Fibroblast of skin of left biceps (primary cell): Measurements from ENCODE around the gene CACNA1I.
A peak's percentile ranks its signal among the peaks of the same experiment; 100 is the strongest.

Experiments
- DNase-seq, 2 experiments: peaks; one replicate each; pipeline ENCODE4 v3.0.0-alpha.2; 2013; ENCODE audit warnings: low read depth in 2 of 2

The CACNA1I gene

DNA sequence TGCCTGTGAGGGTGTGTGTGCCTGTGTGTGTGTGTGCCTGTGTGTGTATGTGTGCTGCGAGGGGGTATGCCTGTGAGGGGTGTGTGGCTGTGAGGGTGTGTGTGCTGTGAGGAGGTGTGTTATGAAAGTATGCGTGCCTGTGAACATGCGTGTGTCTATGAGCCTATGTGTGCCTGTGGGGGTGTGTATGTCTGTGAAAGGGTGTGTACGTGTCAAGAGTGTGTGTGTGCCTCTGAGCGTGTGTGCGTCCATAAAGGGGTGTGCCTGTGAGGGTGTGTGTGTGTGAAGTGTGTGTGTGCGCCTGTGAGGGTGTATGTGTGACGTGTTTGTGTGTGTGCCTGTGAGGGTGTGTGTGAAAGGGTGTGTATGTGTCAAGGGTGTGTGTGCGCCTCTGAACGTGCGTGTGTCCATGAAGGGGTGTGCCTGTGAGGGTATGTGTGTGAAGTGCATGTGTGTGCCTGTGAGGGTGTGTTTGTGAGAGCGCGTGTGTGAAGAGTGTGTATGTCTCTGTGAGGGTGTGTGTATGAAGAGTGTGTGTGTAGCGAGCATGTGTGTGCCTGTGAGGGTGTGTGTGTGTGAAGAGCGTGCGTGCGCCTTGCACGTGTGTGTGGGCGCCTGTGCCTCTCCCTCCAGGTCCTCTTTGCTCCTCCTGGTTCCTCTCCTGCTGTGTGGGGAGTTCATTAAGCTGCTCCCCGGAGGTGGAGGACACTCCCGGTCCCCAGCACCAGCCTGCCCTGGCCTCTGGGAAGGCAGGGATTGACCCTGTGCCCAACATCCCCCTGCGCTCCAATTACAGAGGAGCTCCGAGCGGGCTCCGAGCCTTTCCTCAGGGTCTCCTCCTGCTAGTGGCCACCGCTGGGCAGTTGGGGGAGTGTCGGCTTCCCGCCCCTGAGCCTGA lies 53.3 kb downstream of the CACNA1I start:
- no peak for DNase-seq

GRCh38 chr22:39624501-39624821 lies 53.9 kb downstream of the CACNA1I start:
- no peak for DNase-seq

DNA sequence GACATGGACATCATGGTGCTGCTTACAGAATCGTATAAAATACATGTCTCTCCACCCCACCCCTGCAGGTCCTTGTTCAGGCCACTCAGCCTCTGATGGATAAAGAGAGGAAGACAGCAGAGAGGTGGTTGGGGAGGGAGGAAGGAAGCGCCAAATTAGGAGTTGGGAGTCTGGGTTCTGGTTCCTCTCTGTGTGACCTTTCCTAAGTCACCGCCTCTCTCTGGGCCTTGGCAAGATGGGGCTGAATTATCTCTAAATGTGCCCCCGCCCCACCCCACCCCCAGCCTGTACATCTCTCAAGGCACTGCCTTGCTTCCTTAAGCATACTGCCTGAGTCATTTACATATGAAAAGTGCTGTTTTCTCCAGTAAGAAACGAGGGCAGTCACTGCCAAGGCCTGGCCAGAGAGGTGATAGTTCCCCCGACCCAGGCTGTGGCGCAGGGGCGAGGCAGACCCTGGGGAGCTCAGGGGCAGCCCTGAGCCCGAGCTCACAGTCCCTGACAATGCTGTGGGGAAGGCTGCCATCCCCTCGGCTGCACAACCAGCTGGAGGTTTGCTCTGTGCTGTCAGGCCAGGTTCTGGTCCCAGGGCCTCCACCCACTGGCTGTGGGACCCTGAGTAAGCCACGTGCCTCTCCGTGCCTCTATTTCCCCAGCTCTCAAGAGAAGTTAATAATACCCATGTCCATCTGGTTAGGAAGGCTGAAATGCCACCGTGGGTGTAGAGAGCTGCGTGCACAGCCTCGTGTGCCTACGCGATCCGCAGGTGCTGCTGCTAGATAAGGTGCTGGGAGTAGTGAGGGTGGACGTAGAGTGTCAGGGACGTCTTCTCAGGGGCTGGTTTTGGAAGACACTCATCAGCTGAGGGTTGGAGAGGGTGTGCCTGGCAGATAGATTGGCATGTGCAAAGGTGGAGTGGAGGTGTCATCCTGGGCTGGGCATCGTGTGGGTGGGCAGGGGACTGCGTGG lies 55.3 kb downstream of the CACNA1I start:
- no peak for DNase-seq

DNA sequence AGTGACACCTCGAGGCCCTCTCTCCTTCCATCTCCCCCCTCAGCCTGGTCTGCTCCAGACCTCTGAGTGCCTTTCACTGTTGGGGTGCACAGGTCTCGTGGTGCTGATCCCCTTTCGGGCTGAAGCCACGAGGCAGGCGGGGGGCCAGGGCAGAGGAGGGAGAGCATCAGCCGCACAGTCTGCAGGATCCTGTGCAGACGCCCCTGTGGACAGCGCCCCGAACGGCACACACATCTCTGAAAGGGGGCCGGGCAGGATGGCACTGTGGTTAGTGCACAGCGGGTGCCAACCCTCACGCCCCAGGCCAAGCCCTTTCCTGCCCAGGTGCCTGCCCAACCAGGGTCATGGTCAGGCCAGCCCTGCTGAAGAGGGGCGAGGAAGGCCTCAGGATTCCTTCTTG lies 56.7 kb downstream of the CACNA1I start:
- DNase-seq = no peak

GRCh38 chr22:39627865-39628562 lies 57.5 kb downstream of the CACNA1I start:
- no peak for DNase-seq

DNA sequence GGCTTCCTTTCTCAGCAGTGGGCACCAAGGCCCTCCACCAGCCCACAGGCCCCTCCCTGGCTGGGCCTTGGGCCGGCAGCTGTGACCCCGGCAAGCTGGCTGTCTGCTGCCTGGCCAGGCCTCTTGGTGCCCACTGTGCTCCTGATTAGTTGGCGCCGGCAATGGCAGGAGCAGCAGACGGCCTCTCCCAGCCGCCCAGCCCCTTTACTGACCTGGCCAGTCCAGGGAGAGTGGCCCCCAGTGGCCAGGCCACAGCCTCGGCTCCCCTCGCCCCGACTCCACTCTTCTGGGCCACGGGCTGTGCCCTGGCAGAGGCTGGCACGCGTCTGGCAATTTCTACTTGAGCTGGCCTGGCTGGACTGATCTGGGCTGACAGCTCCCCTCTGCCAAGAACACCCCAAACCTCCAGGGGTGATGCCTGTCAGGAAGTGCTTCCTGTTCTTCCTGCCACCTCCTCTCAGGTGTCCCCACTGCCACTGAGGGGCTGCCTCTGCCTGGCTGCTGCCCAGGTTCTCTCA lies 58.1 kb downstream of the CACNA1I start:
- no peak for DNase-seq

- no peak for DNase-seq
Measured at GRCh38 chr22:39629851-39630250, 59.3 kb downstream of the CACNA1I start.

- no peak for DNase-seq
Measured at GRCh38 chr22:39630721-39631120, 60.2 kb downstream of the CACNA1I start.

GRCh38 chr22:39631381-39632286 lies 61.1 kb downstream of the CACNA1I start:
- DNase-seq = no peak

DNA sequence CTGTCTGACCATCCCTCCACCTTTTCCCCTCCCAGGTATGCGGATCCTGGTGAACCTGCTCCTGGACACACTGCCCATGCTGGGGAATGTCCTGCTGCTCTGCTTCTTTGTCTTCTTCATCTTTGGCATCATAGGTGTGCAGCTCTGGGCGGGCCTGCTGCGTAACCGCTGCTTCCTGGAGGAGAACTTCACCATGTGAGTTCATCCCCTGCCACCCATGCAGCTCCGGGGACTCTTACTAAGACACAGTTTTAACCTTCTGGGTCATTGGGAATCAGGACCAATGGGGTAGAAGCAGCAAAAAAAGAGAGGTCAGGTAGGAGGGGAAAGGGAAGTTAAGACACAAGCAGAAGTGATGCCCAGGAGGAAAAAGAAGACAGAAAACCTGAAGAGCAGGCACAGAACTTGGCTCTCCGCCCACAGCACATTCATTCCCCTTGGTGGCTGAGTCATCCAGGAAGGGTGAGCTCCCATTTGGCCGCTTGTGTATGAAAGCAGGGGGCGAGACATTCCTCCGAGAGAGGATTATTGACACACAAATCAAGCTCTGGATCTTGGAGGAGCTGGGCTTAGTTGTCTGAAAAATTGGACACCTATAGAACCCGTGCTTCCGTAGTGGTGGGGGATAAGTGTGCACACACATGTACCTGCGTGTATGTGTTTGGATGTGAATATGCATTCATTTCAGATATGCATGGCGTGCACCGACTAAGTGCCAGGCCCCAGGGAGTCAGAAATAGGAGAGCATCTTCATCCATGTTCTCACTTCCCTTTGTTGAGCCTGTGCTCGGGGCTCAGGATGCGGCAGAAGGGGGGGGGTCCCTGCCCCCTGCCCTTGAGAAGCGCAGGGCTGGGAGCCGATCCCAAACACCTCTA lies 64.2 kb downstream of the CACNA1I start:
- peak; percentile 58 to 67 for DNase-seq

- DNase-seq = no peak
Measured at GRCh38 chr22:39635719-39636118, 65.2 kb downstream of the CACNA1I start.

DNA sequence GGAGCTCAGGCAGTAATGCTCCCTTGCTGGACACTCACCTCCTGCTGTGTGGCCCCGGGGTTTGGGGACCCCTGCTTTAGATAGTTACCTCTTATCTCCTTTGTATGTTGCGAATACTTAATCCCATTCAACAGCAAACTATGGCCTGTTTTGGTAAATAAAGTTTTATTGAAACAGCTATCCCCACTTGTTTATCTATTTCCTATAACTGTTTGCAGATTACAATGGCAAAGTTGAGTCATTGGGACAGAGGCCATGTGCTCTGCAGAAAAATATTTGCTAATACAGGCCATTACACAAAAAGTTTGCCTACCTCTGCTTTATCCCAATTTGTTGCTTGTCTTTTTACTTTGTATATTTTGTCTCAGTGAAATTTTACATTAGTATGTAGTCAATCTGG lies 68.4 kb downstream of the CACNA1I start:
- no peak for DNase-seq

GRCh38 chr22:39641660-39642310 lies 71.2 kb downstream of the CACNA1I start:
- DNase-seq = no peak

- no peak for DNase-seq
Measured at GRCh38 chr22:39643311-39644083, 72.9 kb downstream of the CACNA1I start.

- DNase-seq = no peak
Measured at GRCh38 chr22:39645532-39645931, 75.0 kb downstream of the CACNA1I start.

- no peak for DNase-seq
Measured at GRCh38 chr22:39646398-39647063, 76.0 kb downstream of the CACNA1I start.

DNA sequence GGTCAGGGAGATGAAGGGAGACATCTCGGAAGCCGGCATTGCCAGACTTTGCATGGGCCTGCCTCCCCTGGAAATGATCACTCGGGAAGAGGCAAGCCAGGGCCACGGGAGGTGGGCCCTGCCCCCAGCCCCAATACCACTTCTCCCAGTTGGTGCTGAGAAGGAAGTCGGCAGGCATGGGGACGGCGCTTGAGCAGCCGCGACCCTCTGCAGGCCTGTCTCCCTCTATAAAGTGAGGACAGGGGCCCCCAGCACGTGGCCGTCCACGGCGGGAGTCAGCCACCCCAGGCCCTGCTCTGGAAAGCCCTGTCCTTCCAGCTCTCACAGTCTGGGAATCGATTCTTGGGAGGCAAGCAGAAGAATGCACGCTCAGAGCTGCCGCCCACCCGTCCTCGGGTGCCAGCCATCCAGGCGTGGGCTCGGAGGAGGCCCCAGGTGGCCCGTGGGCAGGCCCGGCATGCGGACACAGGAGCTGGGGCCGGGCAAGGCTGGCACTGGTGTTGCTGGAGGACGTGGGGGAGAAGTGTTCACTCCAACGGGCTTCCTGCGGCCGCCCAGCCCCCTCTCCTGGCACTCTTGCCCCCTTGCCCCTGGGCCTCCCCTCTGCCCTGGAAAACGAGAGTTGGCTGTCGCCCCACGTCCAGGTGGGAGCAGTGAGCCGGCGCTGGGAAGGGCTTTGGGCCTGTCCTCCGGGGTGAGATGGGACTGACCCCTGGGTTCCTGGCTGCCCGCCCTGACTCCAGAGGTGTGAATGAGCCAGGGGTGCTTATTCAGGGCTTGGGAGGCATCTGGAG lies 77.5 kb downstream of the CACNA1I start:
- DNase-seq = no peak
